GM12891 (cell line): ENCODE data around the gene SLC7A1.

Experiments
- DNase-seq: peaks from one replicate; pipeline ENCODE4 v3.0.0; 2011; ENCODE audit warnings: low spot score; ENCODE audit not compliant: insufficient read length
- FAIRE-seq: peaks from 2 replicates; lab custom pipeline; 2011; peaks lifted over from hg19 to GRCh38; lab: Jason Lieb, UNC
- PAX5 ChIP-seq: IDR thresholded peaks from 2 replicates; pipeline ENCODE4 v1.6.1; 2011; ENCODE audit warnings: low read length, moderate library complexity, mild to moderate bottlenecking; ENCODE audit not compliant: insufficient read depth, severe bottlenecking
- POLR2A ChIP-seq: IDR thresholded peaks from 2 replicates; pipeline ENCODE4 v1.6.1; 2011; ENCODE audit warnings: low read depth, low read length, control low read depth
- POLR2AphosphoS5 ChIP-seq: IDR thresholded peaks from 2 replicates; pipeline ENCODE4 v1.6.1; 2011; ENCODE audit warnings: low read depth, low read length, control low read depth
- POU2F2 ChIP-seq: IDR thresholded peaks from 2 replicates; pipeline ENCODE4 v1.6.1; 2011; ENCODE audit warnings: low read depth, mild to moderate bottlenecking, control low read depth, low read length, moderate library complexity
- SPI1 ChIP-seq: IDR thresholded peaks from 2 replicates; pipeline ENCODE4 v1.6.1; 2011; ENCODE audit warnings: low read depth, low read length, control low read depth
- TAF1 ChIP-seq: IDR thresholded peaks from 2 replicates; pipeline ENCODE4 v1.6.1; 2011; ENCODE audit warnings: low read depth, low read length, control low read depth

SLC7A1 gene

DNA sequence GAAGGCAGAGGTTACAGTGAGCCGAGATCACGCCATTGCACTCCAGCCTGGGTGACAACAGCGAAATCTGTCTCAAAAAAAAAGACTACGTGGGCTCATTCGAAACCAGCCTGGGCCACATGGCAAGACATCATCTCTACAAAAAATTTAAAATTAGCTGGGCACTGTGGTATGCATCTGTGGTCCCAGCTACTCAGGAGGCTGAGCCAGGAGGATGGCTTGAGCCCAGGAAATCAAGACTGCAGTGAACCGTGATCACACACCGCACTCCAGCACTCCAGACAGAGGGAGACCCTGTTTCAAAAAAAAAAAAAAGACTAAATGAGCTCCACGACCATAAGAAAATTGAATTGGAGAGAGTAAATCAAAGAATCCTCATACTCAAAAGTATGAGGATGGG, 53.1 kb downstream of the SLC7A1 start:
- DNase-seq (no peak), FAIRE-seq (no peak)
- TF ChIP-seq SPI1 = no peak
- no peak for TF ChIP-seq POLR2AphosphoS5
- no peak for TF ChIP-seq TAF1
- TF ChIP-seq POLR2A = no peak
- TF ChIP-seq POU2F2 = no peak
- no peak for TF ChIP-seq PAX5

DNA sequence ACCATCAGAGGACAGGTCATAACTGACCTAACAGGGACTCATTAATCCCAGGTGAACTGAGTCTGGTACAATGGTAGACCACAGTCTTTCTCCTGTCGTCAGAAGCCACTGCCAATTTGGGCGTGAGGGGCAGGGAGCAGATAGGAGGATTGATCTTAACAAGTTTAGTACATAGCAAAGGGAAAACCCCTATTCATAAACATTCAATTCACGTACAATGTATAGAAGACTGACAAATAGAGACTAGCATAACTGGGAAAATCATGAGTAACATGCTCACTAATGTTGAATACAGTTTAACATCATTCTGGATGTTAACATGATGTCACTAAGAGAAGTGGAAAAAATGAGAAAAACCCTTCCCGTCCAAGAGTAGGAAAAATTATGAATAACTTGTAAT, 54.1 kb downstream of the SLC7A1 start:
- DNase-seq = no peak
- no peak for FAIRE-seq
- TF ChIP-seq POLR2A (no peak), SPI1 (no peak), POLR2AphosphoS5 (no peak), PAX5 (no peak), TAF1 (no peak), POU2F2 (no peak)

DNA sequence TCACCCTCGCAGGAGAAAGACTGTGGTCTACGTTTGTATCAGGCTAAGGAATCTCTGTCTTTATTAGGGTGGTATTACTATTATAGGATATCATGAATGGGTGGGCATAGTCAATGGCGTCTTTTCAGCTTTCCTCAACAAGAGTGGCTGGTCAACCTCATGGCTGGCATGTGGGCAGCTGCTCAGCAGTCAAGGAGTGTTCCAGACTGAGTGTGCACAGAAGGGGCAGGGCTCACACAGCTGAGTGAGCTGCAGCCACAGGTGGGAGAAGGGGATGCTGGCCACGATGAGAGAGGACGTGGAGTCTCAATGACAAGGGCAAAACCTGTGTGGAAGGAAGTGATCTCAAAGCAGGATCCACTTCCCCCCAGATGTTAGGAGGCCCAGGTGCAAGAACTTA, 54.7 kb downstream of the SLC7A1 start:
- FAIRE-seq (peak; percentile 13), DNase-seq (no peak)
- TF ChIP-seq PAX5 = no peak
- TF ChIP-seq TAF1 = no peak
- peak; percentile 19; the same call in 1 of the 2 replicates for TF ChIP-seq SPI1

GRCh38 chr13:29540334-29540733, 55.2 kb downstream of the SLC7A1 start:
- DNase-seq (no peak), FAIRE-seq (no peak)
- TF ChIP-seq TAF1 (no peak), POLR2A (no peak), POLR2AphosphoS5 (no peak), POU2F2 (no peak), SPI1 (no peak), PAX5 (no peak)

DNA sequence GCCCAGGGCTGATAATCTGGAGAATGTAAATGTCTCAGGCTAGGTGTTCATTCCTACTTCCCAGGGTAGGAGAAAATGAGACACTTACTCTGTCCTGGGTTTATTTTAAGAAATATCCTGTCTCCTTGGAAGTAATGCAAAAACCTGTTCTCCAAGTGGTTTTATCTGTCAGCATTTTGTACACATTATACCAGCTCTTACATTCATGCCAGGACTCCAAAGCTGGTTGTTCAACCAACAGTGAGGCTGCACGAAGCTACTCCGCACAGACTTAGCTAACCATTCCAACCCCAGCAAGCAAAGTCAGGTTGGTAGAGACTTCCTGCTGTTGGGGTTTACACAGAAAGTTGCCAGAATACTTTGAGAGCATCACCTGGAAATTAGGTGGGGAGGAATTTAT, 55.6 kb downstream of the SLC7A1 start:
- no peak for DNase-seq
- no peak for FAIRE-seq
- TF ChIP-seq TAF1 (no peak), PAX5 (no peak), POLR2A (no peak), POU2F2 (no peak), SPI1 (no peak), POLR2AphosphoS5 (no peak)

GRCh38 chr13:29538652-29539040, 56.8 kb downstream of the SLC7A1 start:
- FAIRE-seq (no peak), DNase-seq (no peak)
- no peak for TF ChIP-seq POLR2AphosphoS5
- TF ChIP-seq PAX5 = no peak
- no peak for TF ChIP-seq TAF1
- no peak for TF ChIP-seq POLR2A
- TF ChIP-seq SPI1 = no peak
- no peak for TF ChIP-seq POU2F2

GRCh38 chr13:29537736-29538651, 57.5 kb downstream of the SLC7A1 start:
- TF ChIP-seq POLR2A (no peak), PAX5 (no peak), TAF1 (no peak), POU2F2 (no peak), SPI1 (no peak), POLR2AphosphoS5 (no peak)
- DNase-seq (no peak), FAIRE-seq (no peak)

GRCh38 chr13:29536853-29537252, 58.6 kb downstream of the SLC7A1 start:
- FAIRE-seq = no peak
- no peak for DNase-seq
- TF ChIP-seq POU2F2 (no peak), POLR2AphosphoS5 (no peak), POLR2A (no peak), SPI1 (no peak), TAF1 (no peak), PAX5 (no peak)

DNA sequence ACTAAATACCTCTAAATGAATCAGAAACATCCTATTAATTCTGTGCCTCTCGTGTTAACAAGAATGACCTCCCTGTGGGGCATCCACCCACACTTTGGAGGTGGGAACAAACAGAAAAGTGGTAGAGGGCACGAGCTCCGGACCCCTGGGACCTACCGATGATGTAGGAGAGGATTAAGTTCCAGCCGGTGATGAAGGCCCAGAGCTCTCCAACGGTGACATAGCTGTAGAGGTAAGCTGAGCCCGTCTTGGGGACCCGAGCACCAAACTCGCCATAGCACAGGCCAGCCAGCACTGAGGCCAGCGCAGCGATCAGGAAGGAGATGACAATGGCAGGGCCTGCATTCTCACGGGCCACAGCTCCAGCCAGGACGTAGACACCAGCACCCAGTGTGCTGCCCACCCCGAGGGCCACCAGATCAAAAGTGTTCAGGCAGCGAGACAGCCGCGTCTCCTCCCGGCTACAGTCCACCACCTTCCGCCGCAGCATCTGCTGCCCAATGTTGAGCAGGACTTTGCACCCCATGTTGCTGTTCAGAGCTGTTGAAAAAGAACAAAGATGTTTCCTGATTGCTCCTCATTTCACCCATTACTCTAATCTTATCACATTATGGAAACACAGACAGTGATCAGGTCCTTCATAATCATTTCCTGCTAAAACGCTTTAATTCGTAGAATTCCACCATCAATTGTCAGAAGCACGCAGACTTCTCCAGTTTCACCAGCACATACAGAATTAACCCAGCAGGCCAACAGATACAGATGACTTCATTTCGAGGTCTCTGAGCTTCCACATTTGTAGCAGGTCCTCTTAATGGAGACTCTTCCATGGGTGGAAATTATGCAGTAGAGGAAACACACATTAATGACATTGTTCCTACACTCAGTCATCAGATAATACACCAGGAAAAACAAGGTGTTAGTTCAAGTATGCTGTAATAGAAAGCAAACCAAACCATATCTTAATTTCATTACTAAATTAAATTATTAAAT, 59.5 kb downstream of the SLC7A1 start:
- TF ChIP-seq POLR2A = no peak
- no peak for TF ChIP-seq TAF1
- no peak for TF ChIP-seq SPI1
- FAIRE-seq = no peak
- DNase-seq = no peak

GRCh38 chr13:29534083-29534482, 61.4 kb downstream of the SLC7A1 start:
- TF ChIP-seq POU2F2 = no peak
- no peak for TF ChIP-seq POLR2AphosphoS5
- TF ChIP-seq SPI1 = no peak
- FAIRE-seq (no peak), DNase-seq (no peak)
